ENCODE measurements around the gene PTPRK.

PTPRK gene

DNA sequence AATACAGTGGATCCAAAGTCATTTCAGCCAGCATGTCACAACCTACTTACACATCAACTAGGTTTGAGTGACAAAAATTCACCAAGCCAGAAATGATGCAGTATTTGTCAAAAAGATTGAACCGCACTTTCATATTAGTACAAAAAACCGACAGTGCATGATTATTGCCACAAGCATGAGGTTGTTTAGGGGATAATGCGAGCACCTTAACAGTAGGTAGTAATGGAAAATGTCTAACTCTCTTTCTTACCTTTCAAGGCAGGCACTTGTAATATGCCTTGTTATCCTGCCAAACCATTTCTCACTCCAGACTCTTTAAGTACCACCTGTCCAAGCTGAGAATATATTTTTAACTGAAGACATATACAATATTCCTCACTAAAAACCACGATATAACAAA, 349.2 kb downstream of the PTPRK start:
- no peak overlapping the region for H3K23ac ChIP-seq (ENCODE audit: low read depth, low read length, poor library complexity)
- H3K36me3 ChIP-seq (replicated peaks in 1 of 2; ENCODE audit: control insufficient read depth in 2 of 2, insufficient read depth in 2 of 2, low read length in 2 of 2), result no peaks in the 10 kb centered on the region
- no peak overlapping the region for H3K27ac ChIP-seq (replicated peaks; ENCODE audit: low read length)
- H3K4me2 ChIP-seq (ENCODE audit: insufficient read depth, low read length, poor library complexity, severe bottlenecking), result no peak overlapping the region
- no peaks in the 10 kb centered on the region for H3K9me3 ChIP-seq (replicated peaks in 1 of 2; ENCODE audit: control insufficient read depth in 2 of 2, insufficient read depth in 1 of 2, low read depth in 1 of 2, low read length in 2 of 2)
- no peak overlapping the region for H2BK15ac ChIP-seq (ENCODE audit: low read length)
- no peak for DNase-seq (ENCODE audit: low spot score)
- no peak overlapping the region for H3K9ac ChIP-seq (ENCODE audit: low read depth, low read length, poor library complexity)
- H3K14ac ChIP-seq (ENCODE audit: low read length), result no peak overlapping the region
- no peak overlapping the region for H2BK5ac ChIP-seq (ENCODE audit: low read length)
- WGBS, 2 donors (ENCODE audit: extremely low coverage in 2 of 2, insufficient read length in 2 of 2, insufficient replicate concordance in 1 of 2), result no CpG with 5 or more reads among the region's 4 CpGs
- H3K4ac ChIP-seq (ENCODE audit: low read length), result no peak overlapping the region
- H3K27me3 ChIP-seq (ENCODE audit: control insufficient read depth in 3 of 3, insufficient read depth in 3 of 3, low read depth in 1 of 3, low read length in 3 of 3), result no peaks in the 10 kb centered on the region
- no peak overlapping the region for H2BK120ac ChIP-seq (ENCODE audit: low read depth, low read length)
- no peaks in the 10 kb centered on the region for H3K79me1 ChIP-seq (ENCODE audit: low read depth, low read length)
- no peak overlapping the region for H2AFZ ChIP-seq (ENCODE audit: low read length)
- H4K91ac ChIP-seq (ENCODE audit: low read depth, low read length, poor library complexity), result no peak overlapping the region
- no peak overlapping the region for H4K8ac ChIP-seq (ENCODE audit: low read depth, low read length)
- H3K4me1 ChIP-seq (ENCODE audit: control insufficient read depth in 2 of 2, insufficient read depth in 1 of 2, low read depth in 1 of 2, low read length in 2 of 2), result no peaks in the 10 kb centered on the region
- H3K18ac ChIP-seq (ENCODE audit: low read length), result no peak overlapping the region
- H2AK5ac ChIP-seq (ENCODE audit: low read depth, low read length), result no peak overlapping the region
- H2BK12ac ChIP-seq (ENCODE audit: low read length), result no peak overlapping the region
- H3K4me3 ChIP-seq (ENCODE audit: low read length in 2 of 2), result no peak overlapping the region

DNA sequence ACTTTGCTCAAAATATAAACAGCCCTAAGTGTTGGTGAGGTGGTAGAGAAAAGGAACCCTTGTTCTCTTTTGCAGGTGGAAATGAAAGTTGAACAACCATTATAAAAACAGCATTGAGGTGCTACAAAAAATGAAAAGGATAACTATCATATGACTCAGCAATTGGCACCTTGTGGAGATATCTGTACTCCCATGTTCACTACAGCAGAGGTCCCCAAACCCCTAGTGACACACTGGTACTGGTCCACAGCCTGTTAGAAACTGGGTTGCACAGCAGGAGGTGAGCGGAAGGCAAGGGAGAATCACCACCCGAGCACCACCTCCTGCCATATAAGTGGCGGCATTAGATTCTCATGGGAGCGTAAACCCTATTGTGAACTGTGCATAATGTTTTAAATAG, 352.2 kb downstream of the PTPRK start:
- Histone ChIP-seq H3K4me2 (ENCODE audit: insufficient read depth, low read length, poor library complexity, severe bottlenecking) (no peak overlapping the region), H3K23ac (ENCODE audit: low read depth, low read length, poor library complexity) (no peak overlapping the region), H2BK120ac (ENCODE audit: low read depth, low read length) (no peak overlapping the region), H3K27me3 (ENCODE audit: control insufficient read depth in 3 of 3, insufficient read depth in 3 of 3, low read depth in 1 of 3, low read length in 3 of 3) (no peaks in the 10 kb centered on the region), H2AK5ac (ENCODE audit: low read depth, low read length) (no peak overlapping the region), H4K8ac (ENCODE audit: low read depth, low read length) (no peak overlapping the region), H3K27ac (replicated peaks; ENCODE audit: low read length) (no peak overlapping the region), H3K4me1 (ENCODE audit: control insufficient read depth in 2 of 2, insufficient read depth in 1 of 2, low read depth in 1 of 2, low read length in 2 of 2) (no peaks in the 10 kb centered on the region), H4K91ac (ENCODE audit: low read depth, low read length, poor library complexity) (no peak overlapping the region), H2BK15ac (ENCODE audit: low read length) (no peak overlapping the region), H3K9ac (ENCODE audit: low read depth, low read length, poor library complexity) (no peak overlapping the region), H2BK5ac (ENCODE audit: low read length) (no peak overlapping the region), H3K4me3 (ENCODE audit: low read length in 2 of 2) (no peak overlapping the region), H3K79me1 (ENCODE audit: low read depth, low read length) (no peaks in the 10 kb centered on the region), H2AFZ (ENCODE audit: low read length) (no peak overlapping the region), H3K4ac (ENCODE audit: low read length) (no peak overlapping the region), H3K14ac (ENCODE audit: low read length) (no peak overlapping the region), H2BK12ac (ENCODE audit: low read length) (no peak overlapping the region), H3K18ac (ENCODE audit: low read length) (no peak overlapping the region), H3K36me3 (replicated peaks in 1 of 2; ENCODE audit: control insufficient read depth in 2 of 2, insufficient read depth in 2 of 2, low read length in 2 of 2) (no peaks in the 10 kb centered on the region), H3K9me3 (replicated peaks in 1 of 2; ENCODE audit: control insufficient read depth in 2 of 2, insufficient read depth in 1 of 2, low read depth in 1 of 2, low read length in 2 of 2) (no peaks in the 10 kb centered on the region)
- DNase-seq (ENCODE audit: low spot score), result no peak
- no CpG with 5 or more reads among the region's 4 CpGs for WGBS, 2 donors (ENCODE audit: extremely low coverage in 2 of 2, insufficient read length in 2 of 2, insufficient replicate concordance in 1 of 2)

DNA sequence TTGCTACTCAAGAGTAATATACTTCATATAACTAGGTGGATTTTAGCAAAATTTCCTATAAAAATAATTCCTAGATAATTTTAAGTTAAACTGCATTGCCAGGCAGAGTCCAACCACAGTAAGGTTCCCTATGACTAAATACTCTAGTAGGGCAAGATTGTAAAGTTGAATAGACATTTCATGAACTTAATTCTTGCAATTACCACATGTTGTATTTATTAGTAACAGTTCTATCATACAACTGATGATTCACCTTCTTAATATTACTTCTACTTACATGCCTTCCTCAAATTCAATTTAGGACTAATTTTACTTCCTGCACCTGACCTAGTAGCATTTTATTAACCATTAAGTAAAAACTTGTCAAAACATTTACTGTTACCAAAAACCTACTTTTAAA, 352.8 kb downstream of the PTPRK start:
- no peaks in the 10 kb centered on the region for H3K4me1 ChIP-seq (ENCODE audit: control insufficient read depth in 2 of 2, insufficient read depth in 1 of 2, low read depth in 1 of 2, low read length in 2 of 2)
- H2BK120ac ChIP-seq (ENCODE audit: low read depth, low read length), result no peak overlapping the region
- H4K8ac ChIP-seq (ENCODE audit: low read depth, low read length), result no peak overlapping the region
- no peak overlapping the region for H2AK5ac ChIP-seq (ENCODE audit: low read depth, low read length)
- no peak overlapping the region for H3K14ac ChIP-seq (ENCODE audit: low read length)
- no peak overlapping the region for H2BK15ac ChIP-seq (ENCODE audit: low read length)
- H3K4me2 ChIP-seq (ENCODE audit: insufficient read depth, low read length, poor library complexity, severe bottlenecking), result no peak overlapping the region
- H3K4ac ChIP-seq (ENCODE audit: low read length), result no peak overlapping the region
- H3K23ac ChIP-seq (ENCODE audit: low read depth, low read length, poor library complexity), result no peak overlapping the region
- no peak overlapping the region for H4K91ac ChIP-seq (ENCODE audit: low read depth, low read length, poor library complexity)
- H3K36me3 ChIP-seq (replicated peaks in 1 of 2; ENCODE audit: control insufficient read depth in 2 of 2, insufficient read depth in 2 of 2, low read length in 2 of 2), result no peaks in the 10 kb centered on the region
- no peak overlapping the region for H3K9ac ChIP-seq (ENCODE audit: low read depth, low read length, poor library complexity)
- H3K9me3 ChIP-seq (replicated peaks in 1 of 2; ENCODE audit: control insufficient read depth in 2 of 2, insufficient read depth in 1 of 2, low read depth in 1 of 2, low read length in 2 of 2), result no peaks in the 10 kb centered on the region
- no peaks in the 10 kb centered on the region for H3K79me1 ChIP-seq (ENCODE audit: low read depth, low read length)
- H2BK5ac ChIP-seq (ENCODE audit: low read length), result no peak overlapping the region
- no peak overlapping the region for H2BK12ac ChIP-seq (ENCODE audit: low read length)
- no peak overlapping the region for H2AFZ ChIP-seq (ENCODE audit: low read length)
- no peak overlapping the region for H3K18ac ChIP-seq (ENCODE audit: low read length)
- no peak overlapping the region for H3K27ac ChIP-seq (replicated peaks; ENCODE audit: low read length)
- no peaks in the 10 kb centered on the region for H3K27me3 ChIP-seq (ENCODE audit: control insufficient read depth in 3 of 3, insufficient read depth in 3 of 3, low read depth in 1 of 3, low read length in 3 of 3)
- no peak overlapping the region for H3K4me3 ChIP-seq (ENCODE audit: low read length in 2 of 2)
- DNase-seq (ENCODE audit: low spot score), result no peak

DNA sequence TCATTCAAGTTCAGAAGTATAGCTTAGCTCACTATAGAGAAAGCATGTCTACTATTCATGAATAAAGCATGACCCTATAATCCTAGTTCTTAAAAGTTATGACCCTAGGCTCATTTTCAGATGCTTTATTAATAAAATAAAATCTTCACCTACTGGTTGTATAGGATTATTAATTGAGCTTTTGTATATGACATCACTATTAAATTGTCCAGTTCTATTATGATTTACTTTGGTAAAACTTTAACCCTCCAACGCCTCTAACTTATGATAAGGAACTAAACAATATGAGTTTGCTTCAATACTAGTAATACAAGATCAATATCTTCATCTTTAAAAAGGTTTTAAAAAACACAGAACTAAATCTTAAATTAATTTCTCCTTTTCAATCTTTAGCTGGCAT, 356.1 kb downstream of the PTPRK start:
- Histone ChIP-seq H3K9ac (ENCODE audit: low read depth, low read length, poor library complexity) (no peak overlapping the region), H2BK12ac (ENCODE audit: low read length) (no peak overlapping the region), H3K4me1 (ENCODE audit: control insufficient read depth in 2 of 2, insufficient read depth in 1 of 2, low read depth in 1 of 2, low read length in 2 of 2) (no peaks in the 10 kb centered on the region), H2BK15ac (ENCODE audit: low read length) (no peak overlapping the region), H3K27me3 (ENCODE audit: control insufficient read depth in 3 of 3, insufficient read depth in 3 of 3, low read depth in 1 of 3, low read length in 3 of 3) (no peaks in the 10 kb centered on the region), H3K36me3 (replicated peaks in 1 of 2; ENCODE audit: control insufficient read depth in 2 of 2, insufficient read depth in 2 of 2, low read length in 2 of 2) (no peaks in the 10 kb centered on the region), H3K14ac (ENCODE audit: low read length) (no peak overlapping the region), H3K4me3 (ENCODE audit: low read length in 2 of 2) (no peak overlapping the region), H3K4me2 (ENCODE audit: insufficient read depth, low read length, poor library complexity, severe bottlenecking) (no peak overlapping the region), H4K8ac (ENCODE audit: low read depth, low read length) (no peak overlapping the region), H4K91ac (ENCODE audit: low read depth, low read length, poor library complexity) (no peak overlapping the region), H3K27ac (replicated peaks; ENCODE audit: low read length) (no peak overlapping the region), H2BK5ac (ENCODE audit: low read length) (no peak overlapping the region), H2BK120ac (ENCODE audit: low read depth, low read length) (no peak overlapping the region), H3K18ac (ENCODE audit: low read length) (no peak overlapping the region), H2AK5ac (ENCODE audit: low read depth, low read length) (no peak overlapping the region), H3K79me1 (ENCODE audit: low read depth, low read length) (no peaks in the 10 kb centered on the region), H3K4ac (ENCODE audit: low read length) (no peak overlapping the region), H3K23ac (ENCODE audit: low read depth, low read length, poor library complexity) (no peak overlapping the region), H3K9me3 (replicated peaks in 1 of 2; ENCODE audit: control insufficient read depth in 2 of 2, insufficient read depth in 1 of 2, low read depth in 1 of 2, low read length in 2 of 2) (no peaks in the 10 kb centered on the region), H2AFZ (ENCODE audit: low read length) (no peak overlapping the region)
- DNase-seq (ENCODE audit: low spot score), result no peak
- WGBS, 2 donors (ENCODE audit: extremely low coverage in 2 of 2, insufficient read length in 2 of 2, insufficient replicate concordance in 1 of 2), result no CpG with 5 or more reads among the region's 1 CpG
